Hematopoietic multipotent progenitor cell treated with erythropoietin and hydrocortisone succinate and interleukin-3 and kit ligand, for 4 days (in vitro differentiated cells): Measurements from ENCODE around the gene SMIM10L2A.
"Not testable (repeated sequence)": the region's sequence is repeated elsewhere in the genome, so short reads cannot be mapped to it uniquely, and the experiment has no call there.

Experiments used
- DNase-seq: peaks from one replicate; pipeline ENCODE4 v3.0.0-alpha.2; 2015

SMIM10L2A gene

DNA sequence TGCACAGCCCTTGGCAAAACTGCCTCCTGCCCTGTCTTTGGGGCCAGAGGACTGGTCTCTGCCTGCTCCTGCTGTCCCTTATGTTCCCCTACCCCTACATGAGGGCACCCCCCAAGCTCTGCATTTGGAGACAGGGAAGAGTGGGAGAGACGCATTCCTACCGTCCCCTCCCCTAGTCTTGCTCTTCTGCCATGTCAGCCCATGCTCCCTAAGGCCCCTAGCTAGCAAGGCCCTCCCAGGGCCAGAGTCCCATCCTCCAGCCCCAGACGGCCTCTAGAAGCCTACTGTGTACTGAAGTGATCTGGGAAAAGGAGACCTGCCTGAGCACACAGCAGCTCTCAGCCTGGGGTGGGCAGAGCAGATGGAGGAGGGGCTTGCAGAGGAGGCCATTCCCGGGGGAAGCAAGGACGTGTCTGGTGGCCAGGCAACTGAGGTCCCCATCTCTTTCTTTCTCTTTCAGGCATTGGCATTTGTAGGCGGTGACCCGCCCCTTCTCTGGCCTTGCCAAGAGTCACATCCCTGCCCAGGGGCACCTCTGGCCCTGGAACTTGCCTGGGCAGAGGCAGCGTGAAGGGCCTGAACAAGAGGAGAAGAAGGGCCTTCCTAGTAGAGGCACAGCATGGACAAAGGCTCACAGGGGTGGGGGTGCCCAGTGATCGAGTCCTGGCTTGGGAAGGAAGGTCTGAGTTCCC, 1.6 kb downstream of the SMIM10L2A start:
- not testable (repeated sequence) for DNase-seq

DNA sequence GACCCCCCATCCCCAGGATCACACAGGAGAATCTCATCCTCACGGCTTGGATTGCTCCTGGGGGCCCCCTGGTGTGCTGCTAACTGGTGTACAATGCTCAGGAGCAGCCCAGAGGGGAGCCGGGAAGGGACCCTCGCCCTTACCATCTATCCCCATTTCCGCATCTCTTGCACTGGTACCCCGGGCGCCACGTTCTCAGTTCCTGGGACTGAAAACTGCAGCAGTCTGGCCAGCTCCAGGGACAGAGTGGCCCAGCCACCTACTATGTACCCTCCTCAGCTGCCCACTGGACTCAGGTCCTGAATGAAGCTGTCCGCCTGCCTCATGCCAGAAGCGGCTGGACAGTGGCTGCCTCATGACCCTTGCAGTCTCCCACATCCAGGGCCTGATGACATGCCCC, 2.7 kb downstream of the SMIM10L2A start:
- DNase-seq = no peak

DNA sequence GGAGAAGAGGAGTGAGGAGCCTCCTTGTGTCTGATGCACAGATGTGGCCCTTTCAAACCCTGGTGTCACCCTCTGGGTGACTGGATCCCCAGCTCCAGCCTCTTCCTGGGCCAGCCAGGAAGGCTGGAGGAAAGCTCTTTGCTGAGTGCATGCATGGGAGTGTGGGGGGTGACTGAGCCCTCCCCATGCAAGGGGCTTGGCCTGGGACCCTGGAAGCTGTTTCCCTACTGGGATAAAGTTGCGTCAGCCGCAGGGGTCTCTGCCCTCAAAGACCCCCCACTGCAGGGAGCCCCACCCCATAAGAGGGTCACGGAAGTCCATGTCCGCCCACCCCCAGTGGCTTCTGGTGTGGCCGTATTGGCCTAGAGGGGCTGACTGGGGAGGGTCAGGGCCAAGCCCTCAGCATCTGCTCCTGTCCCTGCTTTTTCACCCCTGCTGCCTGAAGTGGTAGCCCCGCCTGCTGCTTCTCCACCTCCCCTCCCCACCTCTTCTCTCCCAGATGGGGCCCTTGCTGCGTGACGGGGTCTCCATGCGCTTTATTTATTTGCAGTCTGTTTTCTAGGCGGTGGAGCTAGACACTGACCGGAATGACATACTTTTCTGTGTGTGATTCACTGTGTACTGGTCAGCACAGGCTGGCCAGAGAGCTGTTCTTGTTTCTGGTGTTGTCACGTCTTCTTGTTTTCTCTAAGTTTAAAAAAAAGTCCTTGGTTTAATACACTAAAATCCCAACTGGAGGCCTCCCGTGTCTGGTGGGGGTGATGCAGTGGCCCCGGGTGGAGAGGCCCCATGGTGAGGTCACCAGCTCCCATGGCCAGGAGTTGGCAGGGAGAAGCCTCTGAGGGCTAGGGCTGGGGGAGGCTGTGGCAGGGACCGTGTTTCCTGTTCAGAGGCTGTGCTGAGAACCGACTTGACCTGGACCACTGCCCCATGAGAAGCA, 3.6 kb downstream of the SMIM10L2A start:
- DNase-seq = no peak

DNA sequence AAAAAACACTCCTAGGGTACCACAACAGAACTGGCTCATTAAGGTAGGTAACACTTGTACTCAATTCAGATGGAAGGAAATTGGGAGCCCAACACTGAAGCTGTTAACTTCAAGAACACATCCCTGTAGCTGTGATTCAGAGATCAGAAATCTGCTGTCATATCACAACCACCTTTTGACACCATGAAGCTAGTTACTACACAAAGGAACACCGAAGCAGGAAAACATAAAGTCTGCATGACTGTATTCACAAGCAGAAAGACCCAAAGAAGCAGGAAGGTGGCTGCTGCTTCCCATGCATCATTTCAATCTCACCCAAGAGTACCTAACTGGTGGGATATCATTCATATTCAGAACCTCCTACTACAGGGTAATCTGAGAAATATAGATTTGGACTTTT, 7.7 kb downstream of the SMIM10L2A start:
- DNase-seq = no peak

DNA sequence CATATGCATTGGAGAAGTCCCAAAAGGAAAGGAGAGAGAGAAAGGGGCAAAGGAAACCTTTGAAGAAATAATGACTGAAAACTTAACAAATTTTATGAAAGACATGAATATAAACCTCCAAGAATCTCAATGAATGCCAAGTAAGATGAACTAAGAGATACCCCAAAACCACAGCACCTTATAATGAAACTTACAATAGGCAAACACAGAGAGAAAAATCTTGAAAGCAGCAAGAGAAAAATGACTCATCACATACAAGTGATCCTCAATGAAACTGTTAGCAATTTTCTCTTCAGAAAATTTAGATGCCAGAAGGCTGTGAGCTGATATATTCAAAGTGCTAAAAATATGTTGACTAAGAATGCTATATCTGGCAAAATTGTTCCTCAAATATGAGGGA, 10.1 kb downstream of the SMIM10L2A start:
- no peak for DNase-seq

DNA sequence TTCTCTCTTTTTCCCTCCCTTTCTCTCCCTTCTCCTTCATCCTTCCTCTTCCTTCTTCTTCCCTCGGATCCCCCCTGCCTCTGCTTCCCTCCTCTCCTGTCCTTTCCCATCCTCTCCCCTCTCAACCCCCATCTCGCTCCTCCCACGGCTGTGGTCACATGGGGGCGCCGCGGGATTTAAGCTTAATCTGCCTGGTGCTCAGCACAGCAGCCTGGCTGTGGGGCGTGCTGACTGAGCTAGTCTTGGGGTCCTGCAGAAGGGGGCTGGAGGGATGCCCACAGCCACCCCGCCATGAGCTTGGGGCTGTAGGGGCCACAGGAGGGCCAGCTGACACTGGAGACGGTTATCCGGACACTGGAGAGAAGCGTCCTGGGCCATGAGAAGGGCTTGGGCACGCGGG, 10.7 kb downstream of the SMIM10L2A start:
- no peak for DNase-seq

DNA sequence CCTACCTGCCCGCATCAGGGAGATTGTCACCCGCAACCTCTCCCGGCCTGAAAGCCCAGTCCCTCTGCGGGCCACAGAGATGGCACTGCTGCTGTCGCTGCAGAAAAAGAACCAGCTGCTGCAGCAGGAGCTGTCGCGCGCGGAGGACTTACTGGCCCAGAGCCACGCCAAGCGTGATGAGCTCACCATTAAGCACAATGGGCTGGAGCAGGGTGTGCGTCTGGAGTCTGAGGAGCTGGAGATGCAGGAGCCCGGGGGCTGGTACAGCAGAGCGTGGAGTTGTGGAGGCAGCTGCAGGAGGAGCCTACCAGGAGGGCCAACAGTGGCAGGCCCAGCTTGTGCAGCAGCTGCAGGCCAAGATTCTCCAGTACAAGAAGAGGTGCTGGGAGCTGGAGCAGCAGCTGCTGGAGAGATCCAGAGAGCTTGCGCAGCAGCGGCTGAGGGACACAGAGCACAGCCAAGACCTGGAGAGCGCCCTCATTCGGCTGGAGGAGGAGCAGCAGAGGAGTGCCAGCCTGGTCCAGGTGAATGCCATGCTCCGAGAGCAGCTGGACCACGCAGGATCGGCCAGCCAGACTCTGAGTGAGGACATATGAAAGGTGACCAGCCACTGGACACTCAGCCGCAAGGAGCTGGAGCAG, 11.3 kb downstream of the SMIM10L2A start:
- DNase-seq = no peak

DNA sequence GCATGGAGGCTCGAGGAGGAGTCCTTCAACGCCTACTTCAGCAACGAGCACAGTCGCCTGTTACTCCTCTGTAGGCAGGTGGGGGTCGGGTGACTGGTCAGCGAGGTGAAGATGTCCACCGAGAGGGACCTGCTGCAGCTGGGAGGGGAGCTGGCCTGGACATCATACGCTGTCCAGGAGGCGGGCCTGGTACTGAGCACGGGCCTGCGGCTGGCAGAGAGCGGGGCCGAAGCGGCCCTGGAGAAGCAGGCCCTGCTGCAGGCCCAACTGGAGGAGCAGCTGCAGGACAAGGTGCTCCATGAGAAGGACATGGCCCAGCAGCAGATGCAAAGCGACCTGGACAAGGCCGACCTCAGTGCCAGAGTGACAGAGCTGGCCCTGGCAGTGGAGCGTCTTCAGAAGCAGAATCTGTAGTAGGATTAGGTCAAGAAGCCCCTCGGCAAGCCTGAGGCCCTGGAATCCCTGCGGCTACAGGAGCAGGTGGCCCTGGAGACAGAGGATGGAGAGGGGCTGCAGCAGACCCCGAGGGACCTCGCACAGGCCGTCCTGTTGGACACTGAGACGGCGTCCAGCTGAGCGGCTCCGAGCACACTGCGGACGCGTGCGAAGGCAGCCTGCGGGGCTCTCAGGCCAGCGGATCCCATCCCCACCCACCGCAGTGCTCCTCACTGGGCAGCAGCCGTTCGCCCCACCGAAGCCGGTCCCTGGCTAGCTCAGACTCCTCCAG, 11.9 kb downstream of the SMIM10L2A start:
- no peak for DNase-seq

DNA sequence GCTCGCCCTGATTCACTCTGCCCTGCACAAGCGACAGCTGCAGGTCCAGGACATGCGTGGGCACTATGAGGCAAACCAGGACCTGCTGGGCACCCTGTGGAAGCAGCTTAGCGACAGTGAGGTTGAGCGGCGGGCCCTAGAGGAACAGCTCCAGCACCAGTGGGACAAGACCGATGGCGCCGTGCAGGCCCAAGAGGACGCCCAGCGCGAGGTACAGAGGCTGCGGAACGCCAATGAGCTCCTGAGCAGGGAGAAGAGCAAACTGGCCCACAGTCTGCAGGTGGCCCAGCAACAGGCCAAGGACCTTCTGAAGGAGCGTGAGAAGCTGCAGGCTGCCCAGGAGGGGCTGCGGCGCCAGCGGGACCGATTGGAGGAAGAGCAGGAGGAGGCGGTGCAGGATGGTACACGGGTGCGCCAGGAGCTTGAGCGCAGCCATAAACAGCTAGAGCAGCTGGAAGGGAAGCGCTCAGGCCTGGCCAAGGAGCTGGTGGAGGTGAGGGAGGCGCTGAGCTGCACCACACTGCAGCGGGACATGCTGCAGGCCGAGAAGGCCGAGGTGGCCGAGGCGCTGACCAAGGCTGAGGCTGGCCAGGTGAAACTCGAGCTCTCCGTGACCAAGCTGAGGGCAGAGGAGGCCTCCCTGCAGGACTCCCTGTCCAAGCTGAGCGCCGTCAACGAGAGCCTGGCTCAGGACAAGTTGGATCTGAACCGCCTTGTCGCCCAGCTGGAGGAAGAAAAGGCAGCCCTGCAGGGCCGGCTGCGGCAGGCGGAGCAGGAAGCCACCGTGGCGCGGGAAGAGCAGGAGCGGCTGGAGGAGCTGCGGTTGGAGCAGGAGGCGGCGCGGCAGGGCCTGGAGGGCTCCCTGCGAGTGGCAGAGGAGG, 12.8 kb downstream of the SMIM10L2A start:
- no peak for DNase-seq

DNA sequence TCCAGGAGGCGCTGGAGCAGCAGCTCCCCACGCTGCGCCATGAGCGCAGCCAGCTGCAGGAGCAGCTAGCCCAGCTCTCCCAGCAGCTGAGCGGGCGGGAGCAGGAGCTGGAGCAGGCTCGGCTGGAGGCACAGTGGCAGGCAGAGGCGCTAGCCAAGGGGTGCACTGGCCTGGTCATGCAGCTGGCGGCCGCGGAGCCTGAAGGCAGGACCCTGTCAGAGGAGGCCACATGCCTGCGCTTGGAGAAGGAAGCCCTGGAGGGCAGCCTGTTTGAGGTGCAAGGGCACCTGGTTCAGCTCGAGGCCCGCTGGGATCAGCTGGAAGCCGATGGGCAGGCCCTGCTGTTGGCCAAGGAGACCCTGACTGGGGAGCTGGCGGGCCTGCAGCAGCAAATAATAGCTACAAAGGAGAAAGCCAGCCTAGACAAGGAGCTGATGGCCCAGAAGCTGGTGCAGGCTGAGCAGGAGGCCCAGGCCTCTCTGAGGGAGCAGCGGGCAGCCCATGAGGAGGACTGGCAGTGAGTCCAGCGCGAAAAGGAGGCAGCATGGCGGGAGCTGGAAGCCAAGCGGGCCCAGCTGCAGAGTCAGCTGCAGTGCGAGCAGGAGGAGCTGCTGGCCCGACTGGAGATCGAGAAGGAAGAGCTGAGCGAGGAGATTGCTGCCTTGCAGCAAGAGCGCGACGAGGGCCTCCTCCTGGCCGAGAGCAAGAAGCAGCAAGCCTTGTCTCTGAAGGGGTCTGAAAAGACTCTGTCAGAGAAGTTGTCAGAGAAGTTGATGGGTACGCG, 13.6 kb downstream of the SMIM10L2A start:
- no peak for DNase-seq

DNA sequence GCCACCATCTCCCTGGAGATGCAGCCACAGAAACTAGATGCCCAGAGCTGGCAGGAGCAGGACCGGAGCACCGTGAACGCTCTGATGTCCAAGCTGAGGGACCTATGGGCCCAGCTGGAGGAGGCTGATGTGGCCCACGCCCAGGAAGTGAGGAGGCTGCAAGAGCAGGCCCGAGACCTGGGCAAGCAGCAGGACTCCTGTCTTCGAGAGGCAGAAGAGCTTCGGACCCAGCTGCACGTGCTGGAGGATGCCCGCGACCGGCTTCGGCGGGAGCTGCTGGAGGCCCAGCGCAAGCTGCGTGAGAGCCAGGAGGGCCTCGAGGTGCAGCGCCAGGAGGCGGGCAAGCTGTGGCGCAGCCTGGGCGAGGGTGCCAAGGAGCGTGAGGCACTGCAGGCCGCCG, 14.2 kb downstream of the SMIM10L2A start:
- DNase-seq = no peak

DNA sequence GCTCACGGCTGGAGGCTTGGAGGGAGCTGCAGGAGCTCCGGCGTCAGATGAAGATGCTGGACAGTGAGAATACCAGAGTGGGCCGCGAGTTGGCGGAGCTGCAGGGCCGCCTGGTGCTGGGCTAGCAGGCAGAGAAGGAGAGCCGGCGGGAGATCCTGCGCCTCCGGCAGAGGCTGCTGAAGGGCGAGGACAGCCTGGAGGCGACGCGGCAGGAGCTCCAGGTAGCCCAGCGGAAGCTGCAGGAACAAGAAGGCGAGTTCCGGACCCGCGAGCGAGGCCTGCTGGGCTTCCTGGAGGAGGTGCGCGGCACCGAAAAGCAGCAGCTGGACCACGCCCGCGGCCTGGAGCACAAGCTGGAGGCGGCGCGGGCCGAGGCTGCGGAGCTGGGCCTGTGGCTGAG, 14.7 kb downstream of the SMIM10L2A start:
- no peak for DNase-seq

DNA sequence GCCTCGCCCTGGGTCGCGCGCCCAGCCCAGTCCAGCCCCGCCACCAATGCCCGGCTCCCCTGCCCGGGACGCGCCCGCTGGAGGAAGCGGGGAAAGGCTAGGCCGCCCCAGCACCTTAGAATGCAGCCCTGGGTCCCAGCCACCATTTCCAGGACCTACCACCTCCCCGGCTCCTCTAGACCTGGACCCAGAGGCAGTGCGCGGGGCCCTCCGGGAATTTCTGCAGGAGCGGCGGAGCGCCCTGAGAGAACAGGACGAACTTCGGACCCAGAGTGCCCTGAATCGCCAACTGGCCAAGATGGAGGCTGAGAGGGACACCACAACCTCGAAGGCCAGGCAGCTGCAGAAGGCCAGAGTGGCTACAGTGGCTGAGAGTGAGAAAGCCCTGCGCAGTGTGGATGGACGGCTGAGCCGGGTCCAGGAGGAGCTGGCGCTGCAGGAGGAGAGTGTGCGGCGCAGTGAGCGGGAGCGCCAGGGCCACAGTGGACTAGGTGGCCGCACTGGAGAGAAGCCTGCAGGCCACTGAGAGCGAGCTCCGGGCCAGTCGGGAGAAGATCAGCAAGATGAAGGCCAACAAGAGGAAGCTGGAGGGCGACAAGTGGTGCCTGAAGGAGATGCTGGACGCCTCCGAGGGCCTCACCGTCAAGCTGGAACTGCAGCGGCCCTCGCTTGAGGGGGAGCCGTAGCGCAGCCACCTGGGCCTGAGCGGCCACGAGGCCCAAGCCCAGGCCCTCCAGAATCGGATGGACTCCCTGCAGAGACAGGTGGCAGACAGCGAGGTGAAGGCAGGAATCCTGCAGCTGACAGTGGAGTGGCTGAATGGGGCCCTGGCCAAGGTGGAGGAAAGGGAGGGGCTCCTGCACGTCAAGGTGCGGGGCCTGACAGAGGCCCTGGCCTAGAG, 15.5 kb downstream of the SMIM10L2A start:
- DNase-seq = no peak

DNA sequence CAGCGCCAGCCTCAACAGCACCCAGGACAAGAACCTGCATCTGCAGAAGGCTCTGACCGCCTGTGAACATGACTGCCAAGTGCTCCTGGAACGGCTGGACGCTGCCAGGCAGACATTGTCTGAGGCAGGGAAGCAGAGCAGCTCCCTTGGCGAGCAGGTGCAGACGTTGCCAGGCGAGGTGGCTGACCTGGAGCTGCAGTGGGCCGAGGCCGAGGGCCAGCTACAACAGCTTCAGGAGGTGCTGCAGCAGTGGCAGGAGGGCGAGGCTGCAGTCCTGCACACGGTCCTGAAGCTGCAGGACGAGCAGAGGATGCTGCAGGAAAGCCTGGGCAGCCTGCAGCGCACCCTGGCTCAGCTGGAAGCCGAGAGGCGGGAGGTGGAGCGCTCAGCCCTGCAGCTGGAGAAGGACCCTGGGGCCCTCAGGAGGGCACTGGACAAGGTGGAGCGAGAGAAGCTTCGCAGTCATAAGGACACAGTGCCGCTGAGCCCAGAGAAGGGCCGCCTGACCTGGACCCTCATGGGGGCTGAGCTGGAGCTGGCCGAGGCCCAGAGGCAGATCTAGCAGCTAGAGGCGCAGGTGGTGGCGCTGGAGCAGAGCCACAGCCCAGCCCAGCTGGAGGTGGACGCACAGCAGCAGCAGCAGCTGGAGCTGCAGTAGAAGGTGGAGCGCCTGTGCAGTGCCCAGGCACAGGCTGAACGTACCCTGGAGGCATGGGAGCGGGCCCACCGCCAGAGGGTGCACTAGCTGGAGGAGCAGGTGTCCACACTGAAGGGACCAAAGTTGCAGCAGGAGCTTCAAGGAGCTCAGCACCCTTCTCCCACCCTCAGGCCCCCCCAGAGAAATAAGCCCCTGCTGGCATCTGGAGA, 16.4 kb downstream of the SMIM10L2A start:
- no peak for DNase-seq

DNA sequence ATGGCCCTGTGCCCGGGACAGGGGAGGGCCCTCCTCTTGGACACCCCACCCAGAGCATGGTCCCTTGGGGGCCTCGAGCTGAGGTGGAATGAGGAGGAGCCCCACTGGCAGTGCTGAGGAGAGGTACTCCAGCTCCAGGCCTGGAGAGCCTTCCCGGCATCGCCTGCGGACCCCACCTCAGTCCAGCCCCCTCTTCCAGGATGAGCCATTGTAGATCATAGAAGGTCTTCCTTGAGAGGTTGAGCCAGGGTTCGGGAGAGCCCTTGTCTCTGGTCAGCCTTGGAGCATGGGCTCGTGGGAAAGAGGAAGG, 16.9 kb downstream of the SMIM10L2A start:
- no peak for DNase-seq

DNA sequence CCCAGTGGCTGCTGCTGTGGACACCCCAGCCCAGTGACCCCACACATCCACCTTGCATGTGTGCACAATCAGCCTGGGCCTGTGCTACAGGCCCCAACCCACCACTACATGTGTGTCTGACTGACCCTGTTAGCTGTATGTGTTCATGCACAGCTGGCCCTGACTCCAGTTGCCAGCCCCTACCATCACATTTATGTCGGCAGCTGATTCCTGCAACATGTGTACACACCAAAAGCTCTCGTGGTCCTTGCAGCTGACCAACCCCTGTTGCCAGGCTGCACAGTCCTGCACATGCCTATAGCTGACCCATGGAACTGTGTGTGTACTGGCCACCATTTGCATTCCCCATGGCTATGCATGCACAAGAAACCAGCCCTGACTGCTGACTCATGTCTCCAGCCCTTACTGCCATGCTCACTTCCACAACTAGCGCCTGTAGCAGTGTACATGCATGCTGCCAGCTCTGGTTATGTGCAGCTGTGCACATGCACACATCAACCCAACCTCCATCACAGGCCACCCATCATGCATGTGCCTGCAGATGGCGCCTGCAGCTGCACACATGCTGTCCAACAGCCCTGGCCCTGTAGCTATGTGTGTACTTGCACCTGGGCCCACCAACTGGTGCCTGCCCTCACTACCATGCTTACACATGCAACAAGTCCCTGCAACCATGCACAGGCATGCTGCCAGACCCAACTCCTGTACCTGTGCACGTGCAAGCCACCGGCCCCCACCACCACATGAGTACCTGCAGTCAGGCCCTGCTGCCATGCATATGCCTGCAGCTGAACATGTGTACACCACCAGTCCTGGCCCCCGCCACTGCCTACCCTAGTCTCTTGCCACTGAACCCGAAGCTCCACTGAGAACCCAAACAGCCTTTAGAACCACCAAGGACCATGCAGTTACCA, 28.1 kb downstream of the SMIM10L2A start:
- no peak for DNase-seq

DNA sequence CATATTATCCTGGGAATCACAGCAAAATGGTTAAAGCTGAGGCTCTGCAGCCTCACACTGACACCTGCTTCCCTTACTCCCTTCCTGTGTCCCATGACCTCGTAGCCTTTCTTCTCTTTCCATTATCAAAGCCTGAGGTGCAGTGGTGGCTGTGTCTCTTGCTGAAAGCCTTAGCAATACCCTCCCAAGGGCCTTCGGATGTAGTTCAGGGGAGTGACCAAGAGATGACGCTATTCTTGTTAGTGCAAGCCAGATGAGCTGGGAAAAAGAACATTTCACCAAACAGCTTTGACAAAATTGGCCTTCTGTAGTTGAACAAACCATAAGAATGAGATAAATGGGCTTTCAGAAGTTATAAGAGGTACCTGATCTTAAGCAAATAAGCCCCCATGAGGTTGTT, 31.6 kb downstream of the SMIM10L2A start:
- no peak for DNase-seq

DNA sequence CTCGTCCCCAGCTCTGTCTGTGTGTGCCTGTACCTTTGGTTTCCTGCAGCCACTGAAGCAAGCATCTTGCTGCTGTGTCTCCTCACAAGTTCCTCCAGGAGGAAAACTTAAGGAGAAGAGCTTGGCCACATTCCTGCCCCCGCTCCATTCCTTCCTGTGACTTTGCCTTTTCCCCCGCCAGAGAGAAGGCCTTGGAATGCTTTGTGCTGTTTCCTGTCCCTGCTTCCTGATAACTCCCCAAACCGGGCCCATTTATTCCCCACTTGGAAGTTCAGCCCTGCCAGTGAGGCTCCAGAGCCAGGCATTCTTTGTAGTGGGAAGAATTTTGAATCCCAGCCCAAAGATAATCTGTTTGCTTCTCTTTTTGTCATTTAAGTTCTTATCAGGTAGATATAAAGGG, 33.1 kb downstream of the SMIM10L2A start:
- DNase-seq = no peak
